Fibroblast of skin of scalp (primary cell): Measurements from ENCODE around the gene POC1A. TPM values are rescaled to one million over a fixed set of nuclear protein-coding genes. Genes with fewer than 3 reads are reported as not detected.

ENCODE experiments used
- DNase-seq: peaks from one replicate; pipeline ENCODE4 v3.0.0-alpha.2; 2013
- polyA plus RNA-seq, 2 experiments: library from polyadenylated mRNA; unstranded; fragments of 120-200 nt; gene quantifications; one replicate each; pipeline ENCODE4 v1.2.1, GENCODE V29; 2013; ENCODE audit not compliant: insufficient read length in 2 of 2

Gene POC1A
- 12.3 TPM for polyA plus RNA-seq (2013, experiment 1 of 2; ENCODE audit: insufficient read length)
- polyA plus RNA-seq (2013, experiment 2 of 2; ENCODE audit: insufficient read length), result 11.1 TPM

GRCh38 chr3:52154135-52155094 is at the start of gene POC1A:
TSS of gene POC1A (minus strand) at chr3:52154423. CDS start at chr3:52154372, 51 bp downstream.
- peak; percentile 99 for DNase-seq

- no peak for DNase-seq
Observed at GRCh38 chr3:52203701-52204100, 49.5 kb upstream of the POC1A start.

GRCh38 chr3:52202384-52203077 is 48.3 kb upstream of the POC1A start:
- DNase-seq, result no peak

GRCh38 chr3:52200981-52201679 is 46.9 kb upstream of the POC1A start:
- DNase-seq, result no peak

GRCh38 chr3:52198643-52199608 is 44.7 kb upstream of the POC1A start:
- DNase-seq, result no peak

- peak; percentile 89 for DNase-seq
Observed at GRCh38 chr3:52197842-52198625, 43.8 kb upstream of the POC1A start, which contains the start of gene ALAS1. TSS of gene ALAS1 (plus strand) at chr3:52198160. CDS start at chr3:52199242, 1,082 bp downstream.

GRCh38 chr3:52197499-52197841 is 43.2 kb upstream of the POC1A start:
- no peak for DNase-seq

GRCh38 chr3:52196977-52197376 is 42.8 kb upstream of the POC1A start:
- DNase-seq, result no peak

GRCh38 chr3:52195823-52196331 is 41.7 kb upstream of the POC1A start:
- no peak for DNase-seq

GRCh38 chr3:52195291-52195597 is 41.0 kb upstream of the POC1A start:
- no peak for DNase-seq

GRCh38 chr3:52194485-52195290 is 40.5 kb upstream of the POC1A start:
- no peak for DNase-seq

- DNase-seq, result no peak
Observed at GRCh38 chr3:52193065-52193464, 38.8 kb upstream of the POC1A start.

- no peak for DNase-seq
Observed at GRCh38 chr3:52191663-52192062, 37.4 kb upstream of the POC1A start.

- no peak for DNase-seq
Observed at GRCh38 chr3:52190294-52191074, 36.3 kb upstream of the POC1A start.

- DNase-seq, result no peak
Observed at GRCh38 chr3:52188556-52188955, 34.3 kb upstream of the POC1A start.

GRCh38 chr3:52186729-52187128 is 32.5 kb upstream of the POC1A start:
- DNase-seq, result no peak

- DNase-seq, result no peak
Observed at GRCh38 chr3:52185837-52186236, 31.6 kb upstream of the POC1A start.

GRCh38 chr3:52185311-52185710 is 31.1 kb upstream of the POC1A start:
- DNase-seq, result no peak

GRCh38 chr3:52184690-52185089 is 30.5 kb upstream of the POC1A start:
- DNase-seq, result no peak
